K562 (cell line): Measurements from ENCODE around the gene ACER3. TPM values are rescaled to one million over a fixed set of nuclear protein-coding genes. Genes with fewer than 3 reads are reported as not detected.

ENCODE experiments used
- ATAC-seq: fragments of 200-7000 bp; cut with Tn5 transposase; 3 replicates; pipeline ENCODE4 v1.9.1; 2020; ENCODE audit warnings: moderate library complexity
- BruUV-seq: library from RNA; stranded (reverse); fragments of 400-500 nt; replicated peaks from 2 replicates; lab custom pipeline; 2021; lab: Mats Ljungman, UMichigan
- CTCF ChIA-PET: fragments of 300-600 bp; formaldehyde crosslinking; extraction: SDS; loops from one replicate; lab custom pipeline; 2021; ENCODE audit warnings: low intra/inter-chr PET ratio; lab: Yijun Ruan, JAX
- POLR2A ChIA-PET: fragments of 300-600, 350-650 bp; sonication (Branson Sonifier 250); formaldehyde crosslinking; extraction: SDS; loops from one replicate; lab custom pipeline; 2021; ENCODE audit warnings: antibody characterized with exemption, inconsistent platforms; lab: Yijun Ruan, JAX
- DNase-seq, 4 experiments: peaks; one replicate each; pipeline versions ENCODE4 v3.0.0 to v3.0.0-alpha.2; 2011 to 2018; ENCODE audit warnings: low spot score in 3 of 4, mixed read lengths in 3 of 4; ENCODE audit errors: extremely low read depth in 1 of 4
- FAIRE-seq: peaks from 2 replicates; lab custom pipeline; 2011; peaks lifted over from hg19 to GRCh38; lab: Jason Lieb, UNC
- H2AFZ ChIP-seq: 2 replicates; pipeline ENCODE4 v1.6.0; 2011; ENCODE audit warnings: low read depth, low read length, control low read depth, inconsistent platforms
- H3K27ac ChIP-seq: fragments of 200-600 bp; 3 replicates; pipeline ENCODE4 v1.8.0; 2011; ENCODE audit warnings: low read depth, mild to moderate bottlenecking, control low read depth, inconsistent platforms, low read length, moderate library complexity, mixed read lengths; ENCODE audit errors: extremely low read depth
- H3K27me3 ChIP-seq, 2 experiments: fragments of 300-600 bp in 1 of 2; 2 replicates in 1 of 2; 3 replicates in 1 of 2; pipeline versions ENCODE4 v1.6.0 to v1.8.0; 2011; ENCODE audit warnings: inconsistent platforms in 2 of 2, low read length in 2 of 2, mild to moderate bottlenecking in 1 of 2, mixed read lengths in 1 of 2, moderate library complexity in 1 of 2; ENCODE audit not compliant: control insufficient read depth in 2 of 2, insufficient read depth in 2 of 2
- H3K36me3 ChIP-seq: fragments of 300-600 bp; 3 replicates; pipeline ENCODE4 v1.8.0; 2011; ENCODE audit warnings: mild to moderate bottlenecking, low read length, inconsistent platforms; ENCODE audit not compliant: control insufficient read depth, insufficient read depth
- H3K4me1 ChIP-seq, 2 experiments: fragments of 200-600 bp in 1 of 2; replicated peaks in 1 of 2; 2 replicates in 1 of 2; 3 replicates in 1 of 2; pipeline versions ENCODE4 v1.5.1 to v1.8.0; 2011; ENCODE audit warnings: inconsistent platforms in 2 of 2, low read length in 2 of 2, mild to moderate bottlenecking in 1 of 2, mixed read lengths in 1 of 2, moderate library complexity in 1 of 2; ENCODE audit not compliant: control insufficient read depth in 2 of 2, insufficient read depth in 2 of 2
- H3K4me2 ChIP-seq: 2 replicates; pipeline ENCODE4 v1.6.1; 2011; ENCODE audit warnings: low read length, control low read depth, inconsistent platforms, mixed read lengths; ENCODE audit not compliant: insufficient read depth
- H3K4me3 ChIP-seq: fragments of 200-600 bp; sonication (generic), shearing (Covaris generic); 2 replicates; pipeline ENCODE4 v1.5.1; 2016; ENCODE audit warnings: control low read depth, inconsistent platforms
- H3K79me2 ChIP-seq: fragments of 200-600 bp; 3 replicates; pipeline ENCODE4 v1.8.0; 2011; ENCODE audit warnings: low read length, inconsistent platforms; ENCODE audit not compliant: control insufficient read depth, insufficient read depth
- H3K9ac ChIP-seq, 2 experiments: 2 replicates each; pipeline versions ENCODE4 v1.6.0 to v1.6.1; 2011; ENCODE audit warnings: low read depth in 2 of 2, low read length in 2 of 2, control low read depth in 1 of 2, inconsistent platforms in 1 of 2, mild to moderate bottlenecking in 1 of 2, mixed read lengths in 1 of 2; ENCODE audit not compliant: insufficient read depth in 1 of 2
- H3K9me1 ChIP-seq: one replicate; pipeline ENCODE4 v1.6.0; 2011; ENCODE audit warnings: inconsistent platforms, mild to moderate bottlenecking, low read length, moderate library complexity; ENCODE audit not compliant: control insufficient read depth, insufficient read depth
- H3K9me3 ChIP-seq: replicated peaks from 2 replicates; pipeline ENCODE4 v1.5.1; 2011; ENCODE audit warnings: low read depth, low read length, inconsistent platforms; ENCODE audit not compliant: control insufficient read depth, insufficient read depth
- H4K20me1 ChIP-seq: replicated peaks from 2 replicates; pipeline ENCODE4 v1.6.1; 2011; ENCODE audit warnings: low read length, inconsistent platforms, mixed read lengths; ENCODE audit not compliant: control insufficient read depth, insufficient read depth
- HMGN3 ChIP-seq: IDR thresholded peaks from 2 replicates; pipeline ENCODE4 v1.6.1; 2011; ENCODE audit warnings: borderline replicate concordance, low read depth, mild to moderate bottlenecking, mixed read lengths, low read length; ENCODE audit not compliant: insufficient read length; ENCODE audit errors: extremely low read depth
- KLF13 ChIP-seq: fragments of 450-650 bp; IDR thresholded peaks from 2 replicates; pipeline ENCODE4 v1.6.1; 2016; ENCODE audit warnings: missing genetic modification characterization, low read depth, mild to moderate bottlenecking, missing compliant biosample characterization, moderate library complexity, borderline replicate concordance
- KLF6 ChIP-seq: fragments of 250-450 bp; sonication (Bioruptor Pico); IDR thresholded peaks from 2 replicates; pipeline ENCODE4 v1.4.0; 2020; ENCODE audit warnings: mild to moderate bottlenecking, moderate library complexity, borderline replicate concordance
- MECOM ChIP-seq: fragments of 250-450 bp; sonication (Bioruptor Pico); IDR thresholded peaks from 2 replicates; pipeline ENCODE4 v1.8.0; 2022; ENCODE audit warnings: inconsistent platforms
- MNT ChIP-seq, 2 experiments: fragments of 450-650 bp; conservative IDR thresholded peaks; 2 replicates each; pipeline ENCODE4 v1.6.1; 2017; ENCODE audit warnings: mild to moderate bottlenecking in 2 of 2, moderate library complexity in 2 of 2
- NFATC3 ChIP-seq: fragments of 450-650 bp; IDR thresholded peaks from 2 replicates; pipeline ENCODE4 v1.6.1; 2017; ENCODE audit warnings: mild to moderate bottlenecking
- RBM15 ChIP-seq: fragments of 200-400 bp; formaldehyde crosslinking; IDR thresholded peaks from 2 replicates; pipeline ENCODE4 v1.6.1; 2018; ENCODE audit warnings: mild to moderate bottlenecking, low read length, moderate library complexity; ENCODE audit not compliant: insufficient read depth
- RBM17 ChIP-seq: fragments of 200-400 bp; formaldehyde crosslinking; IDR thresholded peaks from 2 replicates; pipeline ENCODE4 v1.6.1; 2017; ENCODE audit warnings: low read depth, mild to moderate bottlenecking, low read length, borderline replicate concordance
- ZNF274 ChIP-seq: IDR thresholded peaks from 2 replicates; pipeline ENCODE4 v1.6.1; 2011; ENCODE audit warnings: low read depth, mild to moderate bottlenecking, low read length, moderate library complexity, borderline replicate concordance
- WGBS: fragments of 100-300 bp; shearing (Covaris generic); methylation state at CpG from one replicate; pipeline ENCODE4 v1.1.6; 2016; ENCODE audit warnings: low coverage, mixed read lengths; ENCODE audit not compliant: insufficient coverage; ENCODE audit errors: missing lambda C conversion rate; 5-methylcytosine and 5-hydroxymethylcytosine counted together
- in situ Hi-C: fragments of 300-500 bp; cut with MboI; formaldehyde crosslinking; loops from 4 replicates; pipeline ENCODE4 v1.15.0; 2018; ENCODE audit warnings: inconsistent platforms, mixed read lengths
- intact Hi-C: fragments of 100-400 bp; cut with micrococcal nuclease; formaldehyde crosslinking; loops from 2 replicates; pipeline ENCODE4 v1.14.2; 2022
- polyA plus RNA-seq, 8 experiments: library from polyadenylated mRNA; depleted of rRNA in 4 of 8; stranded (reverse) in 5 of 8; unstranded in 3 of 8; fragments of >200 nt; fragmentation: Nextera tagmentation in 2 of 8; fragmentation: Illumina TruSeq in 1 of 8; extraction: Ambion mirVana in 2 of 8; extraction: Trizol in 1 of 8; gene quantifications; 2 replicates each; pipeline versions ENCODE4 v1.2.1 to v1.2.3, GENCODE V29; 2011 to 2014; ENCODE audit warnings: inconsistent platforms in 1 of 8, missing spikeins in 1 of 8
- total RNA-seq, 7 experiments: library from RNA; depleted of rRNA in 6 of 7; stranded (reverse); fragments of >200 nt in 6 of 7; fragmentation: Illumina TruSeq in 2 of 7; extraction: Trizol in 2 of 7; gene quantifications; 2 replicates each; pipeline versions ENCODE4 v1.2.1 to v1.2.3, GENCODE V29; 2011 to 2021; ENCODE audit warnings: low replicate concordance in 1 of 7

ACER3 gene
- total and polyA plus RNA-seq, 9 of the 15 experiments (the other 6 are each of a cell fraction or from before 2014, with no cell fraction given): 2.0 to 23.8 (median 9.5) TPM

- POLR2A ChIA-PET: interaction anchor here (2.6 kb wide), 1 partner anchor 9 kb away, joined by 17 read pairs; no protein-coding TSS in a partner anchor
- Histone ChIP-seq H3K4me2 (no peak overlapping the region), H3K27me3 (peaks cover 8% of the 10 kb centered on the region in 2 experiments; a peak in 4 of 5 replicates), H3K36me3 (no peaks in the 10 kb centered on the region), H4K20me1 (no peaks in the 10 kb centered on the region), H3K4me3 (no peak overlapping the region), H3K9ac (no peak overlapping the region), H3K4me1 (peaks cover 3 to 4% of the 10 kb centered on the region in 2 experiments; a peak in 2 of 5 replicates), H3K9me3 (no peaks in the 10 kb centered on the region), H3K27ac (no peak overlapping the region), H3K79me2 (no peaks in the 10 kb centered on the region), H3K9me1 (no peaks in the 10 kb centered on the region), H2AFZ (no peak overlapping the region)
- 90% methylated on average over 1 of the region's 1 CpG for WGBS
- no TSS peak for BruUV-seq
- in situ Hi-C loops (no loop called here), intact Hi-C loops (no loop called here)
- no peak for DNase-seq
- no peak for ATAC-seq
- CTCF ChIA-PET: no interaction called here
- TF ChIP-seq KLF6 (CRISPR knock-in tag): no peak
- no peak for TF ChIP-seq HMGN3
- TF ChIP-seq KLF13 (tag): no peak
- TF ChIP-seq RBM17: no peak
- TF ChIP-seq NFATC3: no peak
- TF ChIP-seq MNT (conservative IDR thresholded peaks at IDR 0.05): no peak
- no peak for TF ChIP-seq ZNF274
- TF ChIP-seq MECOM (CRISPR knock-in tag): no peak
- no peak for TF ChIP-seq RBM15
- FAIRE-seq: no peak
These were observed 166.6 kb downstream of the ACER3 start for GRCh38 chr11:77027275-77027674.
